HG02840 (cell line): ENCODE data around the gene TSPAN12.
A peak's percentile ranks its signal among the peaks of the same experiment; 100 is the strongest.
"Not testable (repeated sequence)": the region's sequence is repeated elsewhere in the genome, so short reads cannot be mapped to it uniquely, and the experiment has no call there.

Experiments used
- ATAC-seq: cut with Tn5 transposase; IDR thresholded peaks from one replicate; pipeline ENCODE4 v1.9.1; 2021; ENCODE audit warnings: mild to moderate bottlenecking, moderate library complexity, moderate number of reproducible peaks; ENCODE audit not compliant: unreplicated experiment, low FRiP score

The TSPAN12 gene, protein sequence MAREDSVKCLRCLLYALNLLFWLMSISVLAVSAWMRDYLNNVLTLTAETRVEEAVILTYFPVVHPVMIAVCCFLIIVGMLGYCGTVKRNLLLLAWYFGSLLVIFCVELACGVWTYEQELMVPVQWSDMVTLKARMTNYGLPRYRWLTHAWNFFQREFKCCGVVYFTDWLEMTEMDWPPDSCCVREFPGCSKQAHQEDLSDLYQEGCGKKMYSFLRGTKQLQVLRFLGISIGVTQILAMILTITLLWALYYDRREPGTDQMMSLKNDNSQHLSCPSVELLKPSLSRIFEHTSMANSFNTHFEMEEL

DNA sequence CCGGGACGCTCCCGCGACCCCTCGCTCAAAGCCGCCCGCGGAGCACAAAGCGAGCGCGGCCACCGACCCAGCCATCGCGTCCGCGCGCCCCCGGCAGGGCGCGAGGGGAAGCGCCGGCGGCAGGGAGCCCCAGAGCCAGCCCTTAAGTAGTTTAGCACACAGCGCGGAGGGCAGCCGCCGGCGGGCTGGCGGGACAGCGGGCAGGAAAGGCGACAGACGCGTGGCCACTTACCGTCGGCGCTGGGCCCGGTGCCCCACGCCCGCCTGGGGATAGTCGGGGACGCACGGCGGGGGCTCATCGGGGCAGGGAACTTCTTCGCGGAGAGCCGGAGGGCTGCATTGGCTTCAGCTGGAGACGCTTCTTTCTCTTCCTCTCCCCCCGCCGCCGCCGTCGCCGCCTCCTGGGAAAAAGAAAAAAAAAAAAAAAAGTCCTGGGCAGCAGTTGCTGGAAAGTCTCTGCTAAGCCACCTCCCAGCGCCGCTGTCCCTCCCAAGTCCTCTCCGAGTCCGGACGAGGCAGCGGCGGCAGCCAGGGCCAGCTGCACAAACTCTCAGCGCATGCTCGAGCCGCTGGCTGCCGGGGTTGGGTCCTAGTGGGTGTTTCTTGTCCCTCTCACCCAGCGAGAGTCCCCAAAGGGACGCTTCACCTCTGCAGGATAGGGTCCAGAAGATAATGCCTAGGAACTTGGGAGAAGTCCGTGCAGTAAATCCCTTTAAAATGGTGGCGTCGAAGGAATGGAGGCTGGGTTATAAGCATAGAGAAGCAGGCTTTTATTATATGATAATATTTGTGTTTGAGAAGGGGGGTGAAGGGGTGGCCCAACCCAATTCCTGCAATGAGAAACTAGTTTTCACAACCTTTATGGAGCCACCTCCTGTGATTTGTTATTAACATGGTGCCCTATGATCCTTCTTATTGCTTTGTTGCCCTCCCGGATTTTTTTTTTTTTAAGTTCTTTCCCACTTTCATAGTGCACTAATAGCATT lies at the start of gene TSPAN12:
Gene TSPAN12 (minus strand): TSS at position 557 of the 986 bp plus-strand sequence. CDS start 1,381 bp downstream, outside the sequence.
- ATAC-seq, result peak; percentile 80

DNA sequence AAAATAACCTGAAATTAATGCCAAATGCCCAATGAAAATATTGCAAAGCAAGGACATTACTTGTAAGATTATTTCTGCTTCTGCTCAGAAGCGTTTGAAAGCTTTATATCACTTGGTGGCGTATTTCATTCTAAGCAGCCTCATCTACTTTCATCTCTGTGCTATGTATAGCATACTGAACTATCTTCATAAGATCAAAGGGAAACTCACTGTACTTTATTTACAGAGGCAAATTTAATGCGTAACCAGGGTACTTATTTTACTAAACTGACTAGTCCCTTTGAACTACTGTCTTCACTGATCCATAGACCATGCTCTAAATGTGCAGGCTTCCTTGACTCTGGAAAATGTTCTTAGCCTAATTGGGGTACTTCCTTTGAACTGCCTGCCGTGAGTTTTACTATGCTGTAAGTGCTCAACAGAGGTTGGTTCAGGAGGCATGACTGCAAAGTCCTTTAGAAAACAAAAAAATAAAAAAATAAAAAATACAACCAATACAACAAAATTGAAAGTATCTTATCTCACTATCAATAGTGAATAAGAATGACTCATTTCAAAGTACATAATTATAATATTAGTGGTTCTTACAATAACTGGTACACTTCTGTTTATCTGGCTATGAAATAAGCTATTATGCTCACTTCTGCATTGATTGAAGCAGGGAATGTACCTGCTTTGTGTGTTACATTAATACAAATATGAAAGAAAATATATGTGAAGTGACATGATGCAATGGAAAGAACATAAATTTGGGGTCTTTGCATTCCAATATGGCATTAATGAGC lies 41.0 kb upstream of the TSPAN12 start:
- ATAC-seq, result no peak

DNA sequence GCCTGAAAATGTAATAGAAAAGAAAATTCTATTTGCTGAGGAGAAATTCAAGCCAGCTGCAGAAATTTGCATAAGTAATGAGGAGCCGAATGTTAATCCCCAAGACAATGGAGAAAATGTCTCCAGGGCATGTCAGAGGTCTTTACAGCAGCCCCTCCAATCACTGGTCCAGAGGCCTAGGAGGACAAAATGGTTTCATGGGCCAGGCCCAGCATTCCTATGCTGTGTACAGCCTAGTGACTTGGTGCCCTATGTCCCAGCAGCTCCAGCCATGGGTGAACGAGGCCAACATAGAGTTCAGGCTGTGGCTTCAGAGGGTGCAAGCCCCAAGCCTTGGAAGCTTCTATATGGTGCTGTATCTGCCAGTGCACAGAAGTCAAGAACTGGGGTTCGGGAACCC lies 37.3 kb upstream of the TSPAN12 start:
- ATAC-seq, result not testable (repeated sequence)

DNA sequence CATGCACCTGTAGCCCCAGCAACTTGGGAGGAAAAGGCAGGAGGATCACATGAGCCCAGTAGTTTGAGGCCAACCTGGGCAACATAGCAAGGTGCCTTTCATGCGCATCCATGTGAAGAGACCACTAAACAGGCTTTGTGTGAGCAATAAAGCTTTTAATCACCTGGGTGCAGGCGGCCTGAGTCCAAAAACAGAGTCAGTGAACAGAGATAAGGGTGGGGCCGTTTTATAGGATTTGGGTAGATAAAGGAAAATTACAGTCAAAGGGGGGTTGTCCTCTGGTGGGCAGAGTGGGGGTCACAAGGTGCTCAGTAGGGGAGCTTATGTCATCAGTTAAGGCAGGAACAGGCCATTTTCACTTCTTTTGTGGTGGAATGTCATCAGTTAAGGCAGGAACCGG lies 27.7 kb upstream of the TSPAN12 start:
- ATAC-seq, result not testable (repeated sequence)

DNA sequence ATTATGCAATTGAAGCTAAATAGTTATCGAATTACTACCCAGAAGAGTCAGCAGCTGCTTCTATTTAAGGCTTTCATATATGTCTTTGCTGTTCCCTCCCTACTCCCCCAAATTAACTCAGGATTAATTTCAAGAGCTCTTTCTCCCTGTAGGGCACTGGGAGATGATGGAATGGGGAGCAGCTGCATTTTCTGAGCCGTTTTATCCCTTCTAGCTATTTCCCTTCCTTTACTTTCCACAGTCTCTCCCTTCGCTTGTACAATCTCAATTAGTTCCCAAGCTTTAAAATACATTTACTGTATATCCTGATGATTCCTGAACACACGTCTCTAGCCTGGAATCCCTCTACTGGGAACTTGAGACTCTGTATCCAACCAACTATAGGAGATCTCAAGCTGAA lies 19.8 kb upstream of the TSPAN12 start:
- ATAC-seq, result no peak

DNA sequence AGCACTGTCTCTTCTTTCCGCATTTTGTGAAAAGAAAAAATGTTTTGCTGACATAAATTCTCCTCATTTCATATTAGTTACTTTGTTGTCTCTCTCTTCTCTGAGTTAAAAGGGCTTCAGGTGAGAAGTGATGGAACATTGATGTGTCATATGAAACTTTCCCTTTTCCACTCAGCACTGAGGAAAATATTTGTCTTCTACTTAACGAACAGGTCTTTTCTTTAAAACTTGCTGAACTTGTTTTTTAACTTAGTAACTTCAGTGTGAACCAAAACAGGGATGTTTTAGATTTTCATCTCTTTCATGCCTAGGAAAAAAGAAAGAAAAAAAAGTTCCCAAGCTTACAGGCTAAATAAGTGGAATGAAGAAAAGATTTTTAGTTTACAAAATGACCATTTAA lies 19.0 kb upstream of the TSPAN12 start:
- ATAC-seq, result no peak

DNA sequence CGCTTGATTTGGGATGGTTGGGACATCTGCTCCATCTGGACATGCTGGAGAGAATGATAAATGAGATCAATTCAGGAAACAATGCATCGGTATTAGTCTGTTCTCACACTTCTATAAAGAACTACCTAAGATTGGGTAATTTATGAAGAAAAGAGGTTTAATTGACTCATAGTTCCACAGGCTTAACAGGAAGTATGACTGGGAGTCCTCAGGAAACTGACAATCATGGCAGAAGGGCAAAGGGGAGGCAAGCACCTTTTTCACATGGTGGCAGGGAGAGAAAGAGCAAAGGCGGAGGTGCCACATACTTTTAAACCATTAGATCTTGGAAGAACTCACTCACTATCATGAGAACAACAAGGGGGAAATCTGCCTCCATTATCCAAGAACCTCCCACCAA lies 16.8 kb upstream of the TSPAN12 start:
- no peak for ATAC-seq

DNA sequence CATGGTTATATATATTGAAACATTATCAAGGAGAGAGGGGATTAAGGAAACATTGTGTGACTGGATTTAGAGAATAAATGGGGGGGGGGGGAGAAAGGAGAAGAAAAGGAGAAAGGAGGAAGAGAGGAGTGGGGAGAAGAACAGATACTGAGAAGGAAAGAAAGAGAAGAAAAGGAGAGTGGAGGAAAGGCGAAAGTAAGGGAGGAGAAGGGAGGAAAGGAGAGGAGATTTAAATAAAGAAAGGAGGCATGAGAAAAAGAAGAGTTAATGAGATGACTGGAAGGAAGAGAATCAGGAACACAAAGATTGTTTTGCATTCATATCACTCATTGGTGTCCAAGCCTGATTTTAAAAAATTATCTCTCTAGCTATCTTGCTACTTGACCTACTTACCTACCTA lies 16.1 kb upstream of the TSPAN12 start:
- no peak for ATAC-seq

DNA sequence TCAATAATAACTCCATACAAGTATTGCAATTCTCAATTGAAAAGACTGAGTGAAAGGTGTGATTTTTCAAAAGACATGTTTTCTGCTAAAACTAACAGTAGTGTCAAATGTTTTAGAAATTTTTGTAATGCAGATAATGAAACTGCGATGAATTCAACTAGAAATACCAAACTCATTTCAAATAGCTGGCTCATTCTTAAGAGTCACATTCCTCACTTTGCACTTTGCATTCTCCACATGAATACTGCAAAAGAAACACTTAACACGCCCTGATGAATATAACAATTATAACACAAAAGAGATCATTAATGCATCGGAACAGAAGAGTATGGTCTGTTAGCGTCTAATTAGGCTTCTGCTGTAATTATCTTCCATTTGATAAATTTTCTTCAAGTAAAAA lies 15.5 kb upstream of the TSPAN12 start:
- ATAC-seq, result no peak

DNA sequence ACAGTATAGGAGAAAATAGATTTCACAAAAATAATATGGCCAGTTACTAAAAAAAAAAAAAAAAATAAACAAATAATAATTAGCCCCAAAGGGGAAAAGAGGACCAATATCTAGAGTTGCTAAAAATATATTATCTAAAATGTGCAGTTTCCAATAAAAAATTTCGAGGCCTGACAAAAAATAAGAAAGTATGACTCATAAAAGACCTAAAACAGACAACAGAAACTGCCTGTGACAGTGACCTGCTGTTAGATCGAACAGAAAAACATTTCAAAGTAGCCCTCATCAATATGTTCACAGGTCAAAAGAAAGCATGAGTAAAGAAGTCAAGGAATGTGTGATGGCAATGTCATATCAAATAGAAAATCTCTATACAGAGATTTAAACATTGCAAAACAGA lies 11.8 kb upstream of the TSPAN12 start:
- ATAC-seq, result peak; percentile 44

DNA sequence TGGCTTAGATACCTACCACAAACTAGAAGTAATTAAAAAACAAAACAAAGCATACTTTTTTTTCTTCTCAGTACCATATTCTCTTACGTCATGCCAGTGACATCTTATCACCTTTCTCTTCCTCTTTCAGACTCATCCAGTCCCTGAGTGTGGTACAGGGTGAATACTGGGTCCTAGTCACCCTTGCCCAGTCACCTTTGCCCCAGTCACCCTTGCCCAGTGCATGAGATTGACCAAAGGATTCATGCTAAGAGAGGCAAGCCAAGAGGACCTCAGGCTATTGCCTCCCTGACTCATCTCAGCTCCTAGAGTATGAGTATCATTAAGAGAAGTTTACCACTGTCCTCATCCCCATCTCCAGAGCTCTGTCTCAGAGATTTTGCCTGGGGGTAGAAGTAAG lies 10.0 kb upstream of the TSPAN12 start:
- ATAC-seq, result no peak

DNA sequence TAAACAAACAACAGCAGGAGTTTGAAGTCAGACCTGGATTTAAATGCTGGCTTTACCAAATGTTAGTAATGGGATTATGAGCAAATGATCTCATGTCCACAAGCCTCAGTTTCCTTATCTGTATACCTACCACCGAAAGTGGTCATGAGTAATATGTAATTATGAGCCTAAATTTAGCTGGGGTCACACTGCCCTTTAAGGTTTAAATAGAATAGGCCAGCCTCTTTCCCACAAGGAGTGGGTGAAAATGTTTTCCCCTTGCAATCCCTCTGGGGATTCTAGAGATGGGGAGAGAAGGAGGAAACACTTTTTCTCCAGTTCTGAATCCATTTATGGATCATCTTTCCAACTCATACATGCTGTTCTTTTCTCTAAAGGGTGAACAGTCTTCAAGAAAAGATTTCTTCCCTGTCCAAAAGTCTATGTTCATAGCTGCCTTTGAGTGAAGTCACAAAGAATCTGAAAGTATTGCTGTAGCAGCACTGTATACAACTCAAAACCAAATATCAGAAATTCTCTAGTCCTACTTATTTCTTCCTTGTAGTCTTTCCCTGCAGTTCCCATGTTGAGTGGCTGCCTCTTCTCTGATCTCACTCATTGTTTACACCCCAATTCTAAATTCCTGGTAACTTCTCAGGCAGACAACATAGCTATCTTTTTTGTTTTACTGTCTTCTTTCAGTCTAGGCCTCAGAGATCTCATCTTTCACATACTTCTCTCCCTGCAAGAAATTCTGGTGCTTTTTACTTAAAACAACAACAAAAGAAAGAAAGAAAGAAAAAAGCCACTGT lies 7.4 kb upstream of the TSPAN12 start:
- ATAC-seq, result no peak

DNA sequence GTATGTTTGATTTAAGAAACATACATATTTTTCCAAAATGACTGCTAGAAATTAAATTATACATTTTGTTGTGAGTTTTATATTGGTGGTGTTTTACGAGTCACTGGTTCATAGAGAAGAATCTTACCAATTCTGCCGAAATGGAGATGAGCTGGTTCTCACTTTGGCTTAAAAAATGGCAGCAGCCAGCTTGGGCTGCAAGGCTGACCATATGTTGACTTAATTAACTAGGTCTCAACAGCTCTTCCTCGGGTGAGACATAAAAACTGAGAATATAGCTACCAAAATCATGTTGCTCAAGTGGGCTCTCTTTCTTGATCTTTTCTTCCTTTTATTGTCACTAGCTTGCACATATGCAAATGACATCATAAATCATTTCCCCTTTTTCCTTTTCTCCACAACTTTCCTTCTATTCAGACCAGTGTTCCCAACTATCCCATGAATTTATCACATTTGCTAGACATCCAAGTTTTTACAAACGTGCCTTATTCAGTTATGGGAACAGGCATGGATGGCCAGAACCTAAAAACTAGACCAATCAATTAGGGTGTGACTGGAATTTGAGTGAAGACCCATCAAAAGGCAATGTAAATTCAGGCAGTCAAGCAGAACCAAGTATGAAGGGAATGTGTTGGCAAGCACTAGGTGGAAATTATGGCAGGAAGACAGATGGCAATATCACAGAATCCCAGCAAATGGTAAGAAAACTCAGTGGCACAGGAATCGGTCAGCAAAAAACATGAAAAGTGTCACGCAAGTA lies 6.4 kb upstream of the TSPAN12 start:
- ATAC-seq, result no peak

DNA sequence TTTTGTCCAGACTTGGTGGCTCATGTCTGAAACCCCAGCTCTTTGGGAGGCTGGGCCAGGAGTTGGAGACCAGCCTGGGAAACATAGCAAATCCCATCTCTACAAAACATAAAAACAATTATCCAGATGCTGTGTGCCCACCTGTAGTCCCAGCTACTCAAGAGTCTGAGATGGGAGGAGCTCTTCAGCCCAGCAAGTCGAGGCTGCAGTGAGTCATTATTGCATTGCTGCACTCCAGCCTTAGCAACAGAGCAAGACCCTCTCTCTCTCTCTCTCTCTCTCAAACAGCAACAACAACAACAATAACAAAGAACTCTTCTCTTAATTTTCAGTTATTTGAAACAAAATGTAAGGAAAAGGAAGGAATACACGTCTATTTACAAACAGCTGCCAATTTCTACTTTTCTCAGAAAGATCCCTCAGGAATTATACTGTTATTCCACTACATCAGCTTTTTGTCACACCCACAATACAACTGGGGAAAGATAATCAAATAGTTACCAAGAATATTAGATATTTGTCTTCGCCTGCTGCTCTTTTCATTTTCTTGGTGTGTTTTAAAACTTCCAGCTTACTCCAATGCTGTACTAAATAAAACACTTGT lies 5.1 kb upstream of the TSPAN12 start:
- ATAC-seq, result no peak

DNA sequence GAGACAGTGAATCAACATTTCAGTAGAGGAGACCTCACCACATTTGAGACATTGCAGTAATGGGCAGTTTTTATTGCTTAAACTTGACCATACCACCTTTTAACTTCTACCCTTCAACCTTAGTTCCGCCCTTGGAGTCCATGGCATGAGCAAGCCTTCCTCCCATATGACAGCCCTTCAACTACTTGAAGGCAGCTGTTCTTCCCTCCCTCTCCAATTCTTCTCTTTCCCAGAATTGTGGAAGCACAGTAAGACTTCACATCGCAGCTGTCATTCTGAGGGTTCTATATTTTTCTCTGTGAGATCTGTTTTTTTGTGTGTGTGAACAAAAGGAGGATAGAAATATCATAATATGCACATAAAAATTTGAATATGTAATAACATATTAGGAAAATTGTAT lies 2.2 kb upstream of the TSPAN12 start:
- no peak for ATAC-seq

DNA sequence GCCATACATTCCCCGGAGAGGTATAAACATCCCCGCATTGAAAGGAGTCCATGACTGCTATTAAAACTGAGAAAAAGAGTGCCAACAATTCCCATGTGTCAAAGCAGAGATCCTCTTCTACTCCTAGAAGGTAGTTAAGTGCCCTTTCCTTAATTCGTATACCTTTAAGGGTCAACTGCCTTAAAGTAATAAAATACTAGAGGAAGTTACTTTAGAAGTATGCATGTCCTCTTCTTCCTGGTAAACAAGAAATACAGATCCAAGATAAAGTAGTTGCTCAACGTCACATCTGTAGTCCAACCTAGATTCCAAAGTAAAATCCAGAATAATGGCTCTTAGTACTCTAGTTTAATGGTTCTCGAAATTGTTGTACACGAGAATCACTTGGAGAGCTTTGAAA lies 1.5 kb upstream of the TSPAN12 start:
- no peak for ATAC-seq

DNA sequence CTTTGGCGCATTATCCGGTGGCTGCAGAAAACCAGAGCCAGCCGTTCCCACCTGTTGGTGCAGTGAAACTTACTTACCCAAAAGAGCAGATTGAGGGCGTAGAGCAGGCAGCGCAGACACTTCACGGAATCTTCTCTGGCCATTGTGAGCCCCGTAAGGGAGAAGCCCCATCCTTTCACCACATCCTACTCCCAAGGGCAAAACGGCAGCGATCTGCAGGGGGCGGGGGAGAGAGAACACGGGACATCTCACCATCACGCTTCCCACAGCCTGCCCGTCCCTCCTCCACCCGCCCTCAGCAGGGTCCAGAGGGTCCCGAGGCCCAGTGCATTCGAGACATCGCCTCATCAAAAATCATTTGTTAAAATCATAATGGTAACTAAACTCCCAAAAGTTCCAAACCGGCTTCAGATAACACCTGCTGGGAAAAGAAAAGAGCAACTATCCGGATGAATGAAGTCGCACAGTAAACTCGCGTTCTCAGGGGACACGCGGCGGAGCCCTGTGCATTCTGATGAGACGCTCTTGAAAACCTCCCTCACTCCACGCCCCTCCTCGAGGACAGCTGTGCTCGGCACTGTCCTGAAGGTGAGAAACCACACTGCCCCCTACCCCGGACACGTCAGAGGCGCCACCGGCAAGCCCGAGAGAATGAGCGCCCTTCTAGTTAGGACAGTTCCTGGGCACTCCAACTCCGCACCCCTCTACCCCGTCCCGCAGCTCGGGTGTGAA lies 1.2 kb downstream of the TSPAN12 start:
- peak; percentile 50 for ATAC-seq

DNA sequence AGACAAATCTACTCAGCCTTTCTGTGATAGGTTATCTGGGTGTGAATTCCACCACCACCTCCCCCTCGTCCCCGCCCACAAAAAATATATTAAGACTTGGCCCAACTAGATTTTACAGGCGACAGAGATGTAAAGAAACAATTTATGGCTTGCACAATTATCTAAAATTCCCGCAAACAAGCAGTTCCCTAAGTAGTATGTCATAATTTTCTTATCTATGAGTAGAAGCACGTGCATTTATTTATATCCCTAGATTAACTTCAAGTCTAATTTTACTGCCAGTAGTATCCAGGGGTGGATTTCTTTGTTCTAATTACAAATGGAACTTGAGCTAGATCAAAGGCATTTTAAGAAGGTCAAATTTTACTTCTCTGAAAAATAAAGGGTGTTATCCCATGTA lies 1.7 kb downstream of the TSPAN12 start:
- no peak for ATAC-seq
